Neural progenitor cell (in vitro differentiated cells): ENCODE data around the gene FIG4.

Source experiments
- CTCF ChIP-seq: fragments of 200-600 bp; sonication (generic); IDR thresholded peaks from 2 replicates; pipeline ENCODE4 v1.5.1; 2017; ENCODE audit warnings: antibody characterized with exemption, mild to moderate bottlenecking
- EZH2 ChIP-seq: fragments of 200-600 bp; sonication (generic); IDR thresholded peaks from 2 replicates; pipeline ENCODE4 v1.6.1; 2017; ENCODE audit warnings: antibody characterized with exemption, mild to moderate bottlenecking, moderate library complexity

GRCh38 chr6:109672175-109672574, 18.9 kb upstream of the FIG4 start:
- no peak for TF ChIP-seq EZH2
- TF ChIP-seq CTCF = no peak
